ENCODE data around the gene LY6G6D.
A peak's percentile ranks its signal among the peaks of the same experiment; 100 is the strongest.

The LY6G6D gene

DNA sequence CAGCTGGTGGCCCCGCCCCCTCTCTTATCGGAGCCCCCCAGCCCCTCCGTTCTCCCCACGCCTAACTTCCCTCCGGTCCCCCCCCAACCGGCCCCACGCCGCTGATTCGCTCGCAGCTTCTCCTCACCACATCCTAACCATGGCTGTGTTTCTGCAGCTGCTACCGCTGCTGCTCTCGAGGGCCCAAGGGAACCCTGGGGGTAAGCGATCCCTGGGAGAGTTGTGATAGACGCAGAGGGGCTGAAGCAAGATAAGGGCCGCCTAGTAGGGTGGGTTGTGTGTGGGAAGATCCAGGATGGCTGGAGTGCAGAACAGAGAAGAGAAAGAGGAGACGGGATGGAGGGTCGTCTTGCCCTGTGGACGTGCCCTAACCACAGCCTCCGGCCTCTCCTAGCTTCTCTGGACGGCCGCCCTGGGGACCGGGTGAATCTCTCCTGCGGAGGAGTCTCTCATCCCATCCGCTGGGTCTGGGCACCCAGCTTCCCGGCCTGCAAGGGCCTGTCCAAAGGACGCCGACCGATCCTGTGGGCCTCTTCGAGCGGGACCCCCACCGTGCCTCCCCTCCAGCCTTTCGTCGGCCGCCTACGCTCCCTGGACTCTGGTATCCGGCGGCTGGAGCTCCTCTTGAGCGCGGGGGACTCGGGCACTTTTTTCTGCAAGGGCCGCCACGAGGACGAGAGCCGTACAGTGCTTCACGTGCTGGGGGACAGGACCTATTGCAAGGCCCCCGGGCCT, 8.3 kb downstream of the LY6G6D start, which contains the start of gene MPIG6B:
MPIG6B (plus strand) TSS at position 129 of the 735 bp plus-strand sequence; CDS start at position 140, 11 bp downstream.
- TF ChIP-seq MYC (IDR thresholded peaks at IDR 0.05; ENCODE audit: low read depth, low read length) (no peak), POLR2A (IDR thresholded peaks at IDR 0.05; ENCODE audit: extremely low read depth, insufficient read length) (no peak), MAX (IDR thresholded peaks at IDR 0.05; ENCODE audit: low read depth, low read length) (no peak), CTCF (IDR thresholded peaks at IDR 0.05; ENCODE audit: low read depth, low read length) (no peak)
- DNase-seq (ENCODE audit: low read depth) = peak; percentile 79
- no peak within 1 kb of the TSS for H3K4me3 ChIP-seq (ENCODE audit: low read depth, low read length)

DNA sequence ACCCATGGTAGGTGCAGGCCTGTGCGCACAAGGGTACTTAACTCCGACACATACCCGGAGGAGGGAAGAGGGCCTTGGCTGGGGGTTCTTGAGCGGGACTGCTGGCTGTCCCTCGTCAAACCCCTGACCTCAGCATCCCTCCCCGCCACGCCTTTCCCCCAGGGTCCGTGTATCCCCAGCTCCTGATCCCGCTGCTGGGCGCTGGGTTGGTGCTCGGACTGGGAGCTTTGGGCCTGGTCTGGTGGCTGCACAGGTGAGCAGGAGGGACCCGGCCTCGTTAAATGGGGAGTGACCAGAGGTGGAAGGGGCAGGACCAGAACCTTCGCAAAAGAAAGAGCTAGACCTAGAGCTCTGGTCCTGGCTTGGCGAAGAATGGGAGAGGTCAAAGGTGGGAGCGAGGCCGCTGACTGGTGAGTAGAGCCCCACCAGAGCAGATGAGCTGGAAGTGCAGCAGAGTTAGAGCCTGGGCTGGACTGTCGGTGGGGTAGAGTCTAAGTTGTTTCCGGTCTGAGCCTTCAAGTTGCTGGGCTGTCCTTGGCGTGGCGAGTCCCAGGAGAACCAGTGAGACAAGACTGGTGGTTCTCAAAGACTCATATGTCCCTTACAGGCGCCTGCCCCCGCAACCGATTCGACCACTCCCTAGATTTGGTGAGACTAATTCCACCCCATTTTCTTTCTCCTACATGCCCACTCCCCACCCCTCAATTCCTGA, 9.0 kb downstream of the LY6G6D start:
- H3K4me3 ChIP-seq (ENCODE audit: low read depth, low read length) = no peak overlapping the region
- DNase-seq (ENCODE audit: low read depth) = no peak
- TF ChIP-seq CTCF (IDR thresholded peaks at IDR 0.05; ENCODE audit: low read depth, low read length) (no peak), POLR2A (IDR thresholded peaks at IDR 0.05; ENCODE audit: extremely low read depth, insufficient read length) (no peak), MYC (IDR thresholded peaks at IDR 0.05; ENCODE audit: low read depth, low read length) (no peak), MAX (IDR thresholded peaks at IDR 0.05; ENCODE audit: low read depth, low read length) (no peak)

- TF ChIP-seq MAX (IDR thresholded peaks at IDR 0.05; ENCODE audit: low read depth, low read length) = peak; percentile 26; the same call in 1 of the 2 replicates
- TF ChIP-seq POLR2A (IDR thresholded peaks at IDR 0.05; ENCODE audit: extremely low read depth, insufficient read length) = no peak
- H3K4me3 ChIP-seq (ENCODE audit: low read depth, low read length) = no peak overlapping the region
- DNase-seq (ENCODE audit: low read depth) = peak; percentile 68
Observed at GRCh38 chr6:31725502-31726350, 10.6 kb downstream of the LY6G6D start.

DNA sequence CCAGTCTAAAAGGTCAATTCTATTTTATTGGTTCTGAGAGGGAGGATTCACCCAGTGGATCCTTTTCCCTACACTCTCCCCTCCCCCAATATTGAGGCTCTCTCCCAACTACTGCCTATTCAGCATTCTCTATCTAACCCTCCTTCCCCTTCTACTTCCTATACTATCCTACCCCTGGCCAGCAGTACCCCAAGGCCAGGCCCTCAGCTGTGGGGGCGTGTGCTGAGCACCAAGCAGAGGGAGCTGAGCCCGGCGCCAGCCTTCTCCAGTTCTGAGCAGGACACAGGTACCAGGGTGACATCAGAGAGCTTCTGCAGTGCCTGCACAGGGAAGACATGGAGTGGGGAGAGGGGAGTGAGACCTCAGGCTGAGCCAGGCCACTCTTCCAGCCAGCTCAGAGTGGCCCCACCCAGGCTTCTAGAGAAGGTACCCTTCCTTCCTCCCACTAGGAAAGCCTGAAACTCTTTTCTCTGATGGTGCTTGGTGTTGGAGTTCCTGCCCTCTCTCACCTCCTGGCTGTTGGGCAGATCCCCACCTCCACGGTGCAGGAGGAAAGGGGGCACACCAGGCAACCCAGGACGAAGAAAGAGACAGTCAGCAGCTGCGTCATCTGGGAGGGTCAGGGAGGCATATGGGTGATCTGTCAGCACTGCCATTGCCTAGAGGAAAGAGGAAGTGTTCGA, 12.0 kb downstream of the LY6G6D start:
- peak; percentile 93 for DNase-seq (ENCODE audit: low read depth)
- TF ChIP-seq MYC (IDR thresholded peaks at IDR 0.05; ENCODE audit: low read depth, low read length) (peak; percentile 56; the same call in 1 of the 2 replicates), POLR2A (IDR thresholded peaks at IDR 0.05; ENCODE audit: extremely low read depth, insufficient read length) (no peak), MAX (IDR thresholded peaks at IDR 0.05; ENCODE audit: low read depth, low read length) (peak; percentile 48; the same call in 1 of the 2 replicates)
- H3K4me3 ChIP-seq (ENCODE audit: low read depth, low read length) = no peak overlapping the region

GRCh38 chr6:31727717-31728671, 12.8 kb downstream of the LY6G6D start:
- no peak for DNase-seq (ENCODE audit: low read depth)
- no peak overlapping the region for H3K4me3 ChIP-seq (ENCODE audit: low read depth, low read length)
- TF ChIP-seq MYC (IDR thresholded peaks at IDR 0.05; ENCODE audit: low read depth, low read length) = no peak
- no peak for TF ChIP-seq POLR2A (IDR thresholded peaks at IDR 0.05; ENCODE audit: extremely low read depth, insufficient read length)
- no peak for TF ChIP-seq CTCF (IDR thresholded peaks at IDR 0.05; ENCODE audit: low read depth, low read length)
- no peak for TF ChIP-seq MAX (IDR thresholded peaks at IDR 0.05; ENCODE audit: low read depth, low read length)
